ENCODE results near the gene FRMD4B.
A peak's percentile ranks its signal among the peaks of the same experiment; 100 is the strongest.

Gene FRMD4B

GRCh38 chr3:69121513-69121912, 264.4 kb downstream of the FRMD4B start:
- FAIRE-seq = no peak
- no peak for DNase-seq (ENCODE audit: insufficient read length, low spot score)
- TF ChIP-seq CTCF (IDR thresholded peaks at IDR 0.05; ENCODE audit: insufficient read depth, missing control alignments) = no peak

GRCh38 chr3:69120879-69121464, 264.9 kb downstream of the FRMD4B start:
- DNase-seq (ENCODE audit: insufficient read length, low spot score) (peak; percentile 16), FAIRE-seq (peak; percentile 94)
- TF ChIP-seq CTCF (IDR thresholded peaks at IDR 0.05; ENCODE audit: insufficient read depth, missing control alignments) = peak; percentile 92

All from D721Med (cell line).